Omental fat pad (tissue), 4 donors: Measurements from ENCODE around the gene FER. TPM values are rescaled to one million over a fixed set of nuclear protein-coding genes. Genes with fewer than 3 reads are reported as not detected.

Experiments
- ATAC-seq: fragments of 150-250 bp; one replicate; pipeline ENCODE4 v1.9.1; 2016; ENCODE audit warnings: mild to moderate bottlenecking, moderate library complexity; ENCODE audit not compliant: low FRiP score
- DNase-seq: peaks from one replicate; pipeline ENCODE4 v3.0.0-alpha.2; 2019; ENCODE audit warnings: low spot score
- CTCF ChIP-seq, 3 donors: fragments of 450-650 bp; IDR thresholded peaks; one replicate each; pipeline ENCODE4 v1.5.1; 2016 to 2017; ENCODE audit warnings: antibody characterized with exemption in 3 of 3, mild to moderate bottlenecking in 3 of 3, moderate library complexity in 2 of 3
- total RNA-seq, 4 donors: library from RNA; depleted of rRNA; stranded (reverse); fragments of >200 nt; gene quantifications; one replicate each; pipeline ENCODE4 v1.1.0, GENCODE V29; 2016

Gene FER
- total RNA-seq, 4 donors from 2014 or later = 25.2 to 33.1 (median 29.5) TPM

GRCh38 chr5:108729242-108729615 is 18.5 kb upstream of the FER start:
- DNase-seq (no peak), ATAC-seq (no peak)
- TF ChIP-seq CTCF (IDR thresholded peaks at IDR 0.05) = no peak

GRCh38 chr5:108730617-108731340 is 16.9 kb upstream of the FER start:
- no peak for TF ChIP-seq CTCF (IDR thresholded peaks at IDR 0.05)
- DNase-seq (no peak), ATAC-seq (no peak)

- no peak for TF ChIP-seq CTCF (IDR thresholded peaks at IDR 0.05)
- ATAC-seq = no peak
- DNase-seq = no peak
Observed at GRCh38 chr5:108735790-108736189, 11.9 kb upstream of the FER start.

GRCh38 chr5:108736855-108737254 is 10.8 kb upstream of the FER start:
- ATAC-seq (no peak), DNase-seq (no peak)
- no peak for TF ChIP-seq CTCF (IDR thresholded peaks at IDR 0.05)

- no peak for ATAC-seq
- DNase-seq = no peak
- no peak for TF ChIP-seq CTCF (IDR thresholded peaks at IDR 0.05)
Observed at GRCh38 chr5:108739376-108739775, 8.3 kb upstream of the FER start.

GRCh38 chr5:108739906-108740305 is 7.8 kb upstream of the FER start:
- no peak for ATAC-seq
- DNase-seq = no peak
- no peak for TF ChIP-seq CTCF (IDR thresholded peaks at IDR 0.05)

GRCh38 chr5:108743319-108743718 is 4.4 kb upstream of the FER start:
- ATAC-seq = no peak

More at GRCh38 chr5:108743319-108743718, 4.4 kb upstream of the FER start:
- TF ChIP-seq CTCF (IDR thresholded peaks at IDR 0.05) = no peak
- DNase-seq = no peak
